K562 (cell line): Measurements from ENCODE around the gene BCAS1. TPM values are rescaled to one million over a fixed set of nuclear protein-coding genes. Genes with fewer than 3 reads are reported as not detected.
A peak's percentile ranks its signal among the peaks of the same experiment; 100 is the strongest.

Experiments
- ATAC-seq: fragments of 200-7000 bp; cut with Tn5 transposase; 3 replicates; pipeline ENCODE4 v1.9.1; 2020; ENCODE audit warnings: moderate library complexity
- BruUV-seq: library from RNA; stranded (reverse); fragments of 400-500 nt; replicated peaks from 2 replicates; lab custom pipeline; 2021; lab: Mats Ljungman, UMichigan
- CTCF ChIA-PET: fragments of 300-600 bp; formaldehyde crosslinking; extraction: SDS; loops from one replicate; lab custom pipeline; 2021; ENCODE audit warnings: low intra/inter-chr PET ratio; lab: Yijun Ruan, JAX
- POLR2A ChIA-PET: fragments of 300-600, 350-650 bp; sonication (Branson Sonifier 250); formaldehyde crosslinking; extraction: SDS; loops from one replicate; lab custom pipeline; 2021; ENCODE audit warnings: antibody characterized with exemption, inconsistent platforms; lab: Yijun Ruan, JAX
- DNase-seq, 4 experiments: peaks; one replicate each; pipeline versions ENCODE4 v3.0.0 to v3.0.0-alpha.2; 2011 to 2018; ENCODE audit warnings: low spot score in 3 of 4, mixed read lengths in 3 of 4; ENCODE audit errors: extremely low read depth in 1 of 4
- FAIRE-seq: peaks from 2 replicates; lab custom pipeline; 2011; peaks lifted over from hg19 to GRCh38; lab: Jason Lieb, UNC
- H2AFZ ChIP-seq: 2 replicates; pipeline ENCODE4 v1.6.0; 2011; ENCODE audit warnings: low read depth, low read length, control low read depth, inconsistent platforms
- H3K27ac ChIP-seq: fragments of 200-600 bp; 3 replicates; pipeline ENCODE4 v1.8.0; 2011; ENCODE audit warnings: low read depth, mild to moderate bottlenecking, control low read depth, inconsistent platforms, low read length, moderate library complexity, mixed read lengths; ENCODE audit errors: extremely low read depth
- H3K27me3 ChIP-seq, 2 experiments: fragments of 300-600 bp in 1 of 2; 2 replicates in 1 of 2; 3 replicates in 1 of 2; pipeline versions ENCODE4 v1.6.0 to v1.8.0; 2011; ENCODE audit warnings: inconsistent platforms in 2 of 2, low read length in 2 of 2, mild to moderate bottlenecking in 1 of 2, mixed read lengths in 1 of 2, moderate library complexity in 1 of 2; ENCODE audit not compliant: control insufficient read depth in 2 of 2, insufficient read depth in 2 of 2
- H3K36me3 ChIP-seq: fragments of 300-600 bp; 3 replicates; pipeline ENCODE4 v1.8.0; 2011; ENCODE audit warnings: mild to moderate bottlenecking, low read length, inconsistent platforms; ENCODE audit not compliant: control insufficient read depth, insufficient read depth
- H3K4me1 ChIP-seq, 2 experiments: fragments of 200-600 bp in 1 of 2; replicated peaks in 1 of 2; 2 replicates in 1 of 2; 3 replicates in 1 of 2; pipeline versions ENCODE4 v1.5.1 to v1.8.0; 2011; ENCODE audit warnings: inconsistent platforms in 2 of 2, low read length in 2 of 2, mild to moderate bottlenecking in 1 of 2, mixed read lengths in 1 of 2, moderate library complexity in 1 of 2; ENCODE audit not compliant: control insufficient read depth in 2 of 2, insufficient read depth in 2 of 2
- H3K4me2 ChIP-seq: 2 replicates; pipeline ENCODE4 v1.6.1; 2011; ENCODE audit warnings: low read length, control low read depth, inconsistent platforms, mixed read lengths; ENCODE audit not compliant: insufficient read depth
- H3K4me3 ChIP-seq: fragments of 200-600 bp; sonication (generic), shearing (Covaris generic); 2 replicates; pipeline ENCODE4 v1.5.1; 2016; ENCODE audit warnings: control low read depth, inconsistent platforms
- H3K79me2 ChIP-seq: fragments of 200-600 bp; 3 replicates; pipeline ENCODE4 v1.8.0; 2011; ENCODE audit warnings: low read length, inconsistent platforms; ENCODE audit not compliant: control insufficient read depth, insufficient read depth
- H3K9ac ChIP-seq, 2 experiments: 2 replicates each; pipeline versions ENCODE4 v1.6.0 to v1.6.1; 2011; ENCODE audit warnings: low read depth in 2 of 2, low read length in 2 of 2, control low read depth in 1 of 2, inconsistent platforms in 1 of 2, mild to moderate bottlenecking in 1 of 2, mixed read lengths in 1 of 2; ENCODE audit not compliant: insufficient read depth in 1 of 2
- H3K9me1 ChIP-seq: one replicate; pipeline ENCODE4 v1.6.0; 2011; ENCODE audit warnings: inconsistent platforms, mild to moderate bottlenecking, low read length, moderate library complexity; ENCODE audit not compliant: control insufficient read depth, insufficient read depth
- H3K9me3 ChIP-seq: replicated peaks from 2 replicates; pipeline ENCODE4 v1.5.1; 2011; ENCODE audit warnings: low read depth, low read length, inconsistent platforms; ENCODE audit not compliant: control insufficient read depth, insufficient read depth
- H4K20me1 ChIP-seq: replicated peaks from 2 replicates; pipeline ENCODE4 v1.6.1; 2011; ENCODE audit warnings: low read length, inconsistent platforms, mixed read lengths; ENCODE audit not compliant: control insufficient read depth, insufficient read depth
- BCOR ChIP-seq: fragments of 450-650 bp; IDR thresholded peaks from 2 replicates; pipeline ENCODE4 v1.6.1; 2016
- KDM1A ChIP-seq, 2 experiments: fragments of 450-650 bp; IDR thresholded peaks; 2 replicates each; pipeline ENCODE4 v1.6.1; 2016; ENCODE audit warnings: mild to moderate bottlenecking in 2 of 2
- LCOR ChIP-seq: sonication (generic); formaldehyde crosslinking; IDR thresholded peaks from 2 replicates; pipeline ENCODE4 v1.8.0; 2022; ENCODE audit warnings: mild to moderate bottlenecking, missing genetic modification reagents
- NR3C1 ChIP-seq: sonication (generic); formaldehyde crosslinking; IDR thresholded peaks from 2 replicates; pipeline ENCODE4 v1.8.1; 2022; ENCODE audit warnings: missing genetic modification reagents
- RBM25 ChIP-seq: fragments of 200-400 bp; formaldehyde crosslinking; IDR thresholded peaks from 2 replicates; pipeline ENCODE4 v1.6.1; 2018; ENCODE audit warnings: low read length, low read depth, moderate library complexity; ENCODE audit not compliant: severe bottlenecking
- SRSF9 ChIP-seq: fragments of 200-400 bp; formaldehyde crosslinking; IDR thresholded peaks from 2 replicates; pipeline ENCODE4 v1.6.1; 2017; ENCODE audit warnings: low read depth, low read length, borderline replicate concordance
- ZBTB11 ChIP-seq, 3 experiments: fragments of 200-800 bp in 1 of 3; fragments of 250-450 bp in 1 of 3; fragments of 450-650 bp in 1 of 3; sonication (Bioruptor Pico) in 1 of 3; sonication (Bioruptor generic) in 1 of 3; formaldehyde crosslinking in 1 of 3; IDR thresholded peaks; 2 replicates each; pipeline versions ENCODE4 v1.6.1 to v1.8.0; 2016 to 2022; ENCODE audit warnings: mild to moderate bottlenecking in 2 of 3, missing genetic modification characterization in 2 of 3, missing compliant biosample characterization in 1 of 3, moderate library complexity in 1 of 3
- WGBS: fragments of 100-300 bp; shearing (Covaris generic); methylation state at CpG from one replicate; pipeline ENCODE4 v1.1.6; 2016; ENCODE audit warnings: low coverage, mixed read lengths; ENCODE audit not compliant: insufficient coverage; ENCODE audit errors: missing lambda C conversion rate; 5-methylcytosine and 5-hydroxymethylcytosine counted together
- in situ Hi-C: fragments of 300-500 bp; cut with MboI; formaldehyde crosslinking; loops from 4 replicates; pipeline ENCODE4 v1.15.0; 2018; ENCODE audit warnings: inconsistent platforms, mixed read lengths
- intact Hi-C: fragments of 100-400 bp; cut with micrococcal nuclease; formaldehyde crosslinking; loops from 2 replicates; pipeline ENCODE4 v1.14.2; 2022
- polyA plus RNA-seq, 8 experiments: library from polyadenylated mRNA; depleted of rRNA in 4 of 8; stranded (reverse) in 5 of 8; unstranded in 3 of 8; fragments of >200 nt; fragmentation: Nextera tagmentation in 2 of 8; fragmentation: Illumina TruSeq in 1 of 8; extraction: Ambion mirVana in 2 of 8; extraction: Trizol in 1 of 8; gene quantifications; 2 replicates each; pipeline versions ENCODE4 v1.2.1 to v1.2.3, GENCODE V29; 2011 to 2014; ENCODE audit warnings: inconsistent platforms in 1 of 8, missing spikeins in 1 of 8
- total RNA-seq, 7 experiments: library from RNA; depleted of rRNA in 6 of 7; stranded (reverse); fragments of >200 nt in 6 of 7; fragmentation: Illumina TruSeq in 2 of 7; extraction: Trizol in 2 of 7; gene quantifications; 2 replicates each; pipeline versions ENCODE4 v1.2.1 to v1.2.3, GENCODE V29; 2011 to 2021; ENCODE audit warnings: low replicate concordance in 1 of 7

The BCAS1 gene
- total and polyA plus RNA-seq, 9 of the 15 experiments (the other 6 are each of a cell fraction or from before 2014, with no cell fraction given): 0.18 to 2.3 (median 0.93) TPM

DNA sequence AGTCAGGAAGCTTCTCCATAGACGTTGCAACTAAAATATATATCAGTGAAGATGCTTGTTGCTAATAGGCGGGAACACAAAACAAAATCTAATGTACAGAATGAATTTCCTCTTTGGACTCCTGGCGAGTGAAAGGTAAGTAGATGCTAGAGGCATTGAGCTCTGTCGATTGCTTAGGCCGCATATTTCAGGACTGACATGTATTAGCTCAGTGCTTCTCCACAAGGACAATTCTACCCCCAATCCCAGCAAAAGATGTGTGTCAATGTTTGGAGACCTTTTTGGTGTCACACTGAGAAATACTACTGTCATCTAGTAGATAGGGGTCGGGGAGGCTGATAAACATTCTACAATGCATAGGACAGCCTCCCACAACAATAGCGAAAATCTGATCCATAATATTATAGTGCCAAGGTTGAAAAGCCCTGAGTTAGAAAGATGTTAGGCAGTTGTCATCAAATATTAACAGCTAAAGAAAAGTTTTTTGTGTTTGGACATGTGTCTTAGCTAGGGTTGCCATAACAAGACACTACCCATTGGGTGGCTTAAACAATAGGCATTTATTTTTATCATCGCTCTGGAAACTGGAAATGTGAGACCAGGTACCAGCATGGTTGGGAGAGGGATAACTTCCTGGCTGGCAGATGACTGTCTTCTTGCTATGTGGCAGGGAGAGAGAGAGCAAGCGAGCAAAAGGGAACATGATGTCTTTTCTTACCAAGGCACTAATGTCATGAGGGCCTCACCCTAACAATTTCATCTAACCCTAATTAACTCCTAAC is 48.0 kb upstream of the BCAS1 start (continued):
- TF ChIP-seq ZBTB11 (CRISPR knock-in tag; IDR thresholded peaks at IDR 0.05): peak in 1 of 3 experiments; percentile 85; a peak in 2 of 6 replicates

DNA sequence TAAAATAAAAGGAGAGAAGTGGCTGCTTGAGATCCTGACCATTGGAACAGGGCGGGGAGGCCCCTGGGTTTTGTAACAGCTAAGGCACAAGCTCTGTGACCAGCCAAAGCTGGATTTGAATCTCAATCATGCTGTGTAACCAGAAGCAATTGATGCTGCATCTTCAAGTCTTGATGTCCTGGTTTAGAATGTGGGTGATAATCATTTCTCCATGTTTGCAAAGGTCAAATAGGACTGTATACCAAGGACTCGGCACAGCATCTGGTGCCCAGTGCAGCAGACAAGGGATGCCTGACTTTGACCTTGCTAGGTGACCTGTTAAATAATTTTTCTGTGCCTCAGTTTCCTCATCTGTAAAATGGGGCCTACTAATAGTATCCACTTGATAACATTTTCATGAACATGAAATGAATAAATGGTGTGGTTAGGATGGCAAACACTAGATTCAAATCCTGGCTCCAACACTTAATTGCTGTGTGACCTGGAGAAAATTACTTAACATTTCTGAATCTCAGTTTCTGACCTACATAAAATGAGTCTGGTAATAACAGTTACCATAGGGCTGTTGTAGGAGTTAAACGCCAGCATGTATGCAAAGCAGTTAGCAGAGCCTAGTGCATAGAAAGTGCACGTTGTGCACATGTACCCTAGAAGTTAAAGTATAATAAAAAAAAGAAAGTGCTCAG is 46.3 kb upstream of the BCAS1 start:
- WGBS: 5% methylated on average over 4 of the region's 4 CpGs

More for the DNA sequence above, 46.3 kb upstream of the BCAS1 start:
- in situ Hi-C loops (no loop called here), intact Hi-C loops (no loop called here)
- no peak overlapping the region for H3K4me3 ChIP-seq
- no peaks in the 10 kb centered on the region for H3K9me1 ChIP-seq
- H3K9me3 ChIP-seq: no peaks in the 10 kb centered on the region
- H3K79me2 ChIP-seq: no peaks in the 10 kb centered on the region
- TF ChIP-seq NR3C1 (CRISPR knock-in tag) (no peak), ZBTB11 (CRISPR knock-in tag; IDR thresholded peaks at IDR 0.05) (peak in 1 of 3 experiments; percentile 80; a peak in 2 of 6 replicates), BCOR (peak; percentile 14; the same call in 1 of the 2 replicates), RBM25 (peak; percentile 75), LCOR (no peak), SRSF9 (no peak), KDM1A (IDR thresholded peaks at IDR 0.05) (0 out of 4 replicates have a peak, but pooled peaks of 1 of the 2 experiments have one; percentile 8)
- H3K9ac ChIP-seq: no peak overlapping the region
- H3K36me3 ChIP-seq: no peaks in the 10 kb centered on the region
- H3K27ac ChIP-seq: no peak overlapping the region
- DNase-seq: no peak
- no peak for ATAC-seq
- ChIA-PET POLR2A (interaction anchor here (1.3 kb wide), 1 partner anchor 11 kb away, joined by 4 read pairs; no protein-coding TSS in a partner anchor), CTCF (no interaction called here)
- no TSS peak for BruUV-seq
- H3K4me1 ChIP-seq: no peaks in the 10 kb centered on the region
- peaks cover 0 to 7% of the 10 kb centered on the region in 2 experiments; a peak in 1 of 5 replicates for H3K27me3 ChIP-seq
- H2AFZ ChIP-seq: no peak overlapping the region
- no peak overlapping the region for H3K4me2 ChIP-seq
- H4K20me1 ChIP-seq: no peaks in the 10 kb centered on the region
- FAIRE-seq: no peak
